Activated gamma-delta T cell (primary cell): Measurements from ENCODE around the gene CORO6.
"Not testable (repeated sequence)": the region's sequence is repeated elsewhere in the genome, so short reads cannot be mapped to it uniquely, and the experiment has no call there.

ENCODE experiments used
- DNase-seq: peaks from one replicate; lab custom pipeline; 2025; lab: John Stamatoyannopoulos, UW
- total RNA-seq, 2 donors: gene quantifications; one replicate each; lab custom pipeline; 2026; lab: John Stamatoyannopoulos, UW

CORO6 gene
- 2.4 to 3.8 reads per million in 2 donors for total RNA-seq

DNA sequence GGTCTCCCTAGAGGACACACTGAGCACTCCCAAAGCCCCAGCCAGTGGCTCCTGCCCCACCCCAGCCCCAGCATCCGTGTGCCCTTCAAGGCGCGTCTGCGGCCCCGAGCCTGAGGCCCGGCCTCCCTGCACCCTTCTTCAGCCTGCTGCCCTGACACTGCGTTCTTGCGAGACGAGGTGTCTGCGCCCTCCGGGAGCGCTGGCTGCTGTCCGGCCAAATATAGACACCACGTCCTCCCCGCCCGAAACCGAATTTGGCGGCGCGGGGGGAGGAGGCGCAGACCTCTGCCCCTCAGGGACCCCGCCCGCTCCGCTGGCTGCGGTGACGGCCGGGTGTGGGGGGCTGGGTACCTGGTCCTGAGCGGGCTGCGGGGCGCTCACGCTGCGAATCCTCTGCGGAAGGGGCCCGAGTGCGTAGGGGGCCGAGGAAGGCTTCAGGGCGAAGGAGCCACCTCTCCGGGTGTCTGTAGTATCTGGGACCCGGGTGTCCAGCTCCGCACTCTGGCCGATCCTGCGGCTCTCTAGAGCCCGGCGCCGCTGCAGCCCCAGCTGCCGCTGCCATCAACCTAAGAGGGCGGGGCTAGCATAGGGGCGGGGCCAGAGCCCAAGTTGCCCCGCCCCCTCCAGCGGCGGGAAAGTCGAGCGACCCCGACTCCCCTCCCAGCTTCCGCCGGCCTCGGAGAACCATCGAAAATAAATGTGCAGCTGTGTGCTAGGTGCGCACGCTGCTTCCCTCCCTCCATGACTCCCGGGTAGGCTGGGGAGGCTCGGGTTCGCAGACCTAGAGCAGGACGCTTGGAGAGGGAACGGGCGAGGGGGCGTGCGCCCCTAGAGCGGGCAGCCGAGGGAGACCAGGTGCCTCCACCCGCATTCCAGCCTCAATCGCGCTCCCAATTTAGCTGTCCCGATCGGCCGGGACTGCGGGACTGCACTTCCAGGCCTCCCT, at the start of gene CORO6:
TSS of gene CORO6 (minus strand) at position 576 of the 946 bp plus-strand sequence. CDS start 1,491 bp downstream, outside the sequence.
- DNase-seq = peak; percentile 32

DNA sequence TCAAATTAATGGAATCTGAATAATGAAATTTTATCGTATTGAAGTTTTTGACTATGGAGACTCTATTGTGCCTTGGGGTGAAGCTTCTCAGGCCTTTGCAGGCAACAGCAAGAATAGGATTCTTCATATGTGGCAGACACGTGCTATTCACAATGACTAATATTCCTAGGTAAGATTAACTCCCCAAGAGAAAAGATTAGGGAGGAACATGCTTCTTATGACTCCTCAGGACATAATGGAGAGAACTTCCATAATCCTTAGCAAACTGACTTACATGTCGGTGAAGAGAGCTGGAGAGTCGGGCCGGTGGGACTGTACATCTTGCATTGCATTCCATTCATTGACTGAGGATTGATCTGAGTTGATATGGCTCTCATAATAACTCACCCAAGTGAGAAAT, 48.9 kb upstream of the CORO6 start:
- DNase-seq = no peak

DNA sequence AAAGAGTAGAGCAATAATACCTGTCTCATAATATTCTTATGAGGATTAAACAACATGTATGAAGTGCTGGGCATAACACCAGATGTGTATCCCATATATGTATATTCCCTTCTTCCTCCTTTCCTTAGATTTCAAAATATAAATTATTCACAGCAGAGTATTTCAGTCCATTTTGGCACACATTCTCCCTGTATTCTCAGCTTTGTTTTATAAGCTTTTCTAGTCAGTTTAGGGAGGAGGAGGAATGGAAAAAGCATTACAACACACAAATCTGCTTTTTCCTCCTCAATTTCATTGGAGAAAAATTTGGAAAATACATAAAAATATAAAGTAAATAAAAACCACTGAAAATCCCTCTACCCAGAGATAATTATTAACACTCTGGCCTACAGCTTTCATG, 46.6 kb upstream of the CORO6 start:
- no peak for DNase-seq

DNA sequence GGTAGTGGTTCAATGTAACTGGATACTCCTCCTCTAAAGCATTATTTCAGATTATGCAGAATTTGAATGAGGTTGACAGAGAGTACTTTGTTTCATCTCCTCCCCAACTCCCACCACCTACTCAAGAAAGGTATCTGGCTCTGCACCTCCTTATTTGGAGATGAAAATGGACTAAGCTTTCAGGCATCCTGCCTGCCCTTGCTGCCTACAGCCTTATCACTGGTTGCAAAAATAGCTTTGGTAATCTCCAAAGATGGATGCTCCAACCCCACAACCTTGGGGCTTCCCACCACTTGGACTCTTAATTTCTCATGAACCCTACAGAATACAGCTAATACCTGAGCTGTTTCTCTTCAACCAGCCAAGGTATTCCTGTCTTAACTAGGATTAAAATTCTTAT, 45.3 kb upstream of the CORO6 start:
- DNase-seq = no peak

DNA sequence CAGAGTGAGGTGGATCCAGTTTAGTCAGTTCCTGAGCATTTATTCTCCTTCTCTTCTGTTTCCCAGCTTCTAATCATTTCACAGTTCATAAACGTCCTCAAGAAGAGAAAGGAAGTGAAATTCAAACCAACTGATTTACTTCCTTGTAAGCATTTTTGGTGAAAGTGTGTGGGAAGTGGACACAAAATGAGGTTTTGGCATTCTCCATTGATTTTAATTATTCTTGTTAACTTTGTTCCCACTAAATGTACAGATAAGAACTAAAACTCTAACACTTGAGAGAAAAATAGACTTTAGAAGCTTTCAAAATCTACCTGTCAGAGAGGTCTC, 42.7 kb upstream of the CORO6 start:
- DNase-seq = no peak

DNA sequence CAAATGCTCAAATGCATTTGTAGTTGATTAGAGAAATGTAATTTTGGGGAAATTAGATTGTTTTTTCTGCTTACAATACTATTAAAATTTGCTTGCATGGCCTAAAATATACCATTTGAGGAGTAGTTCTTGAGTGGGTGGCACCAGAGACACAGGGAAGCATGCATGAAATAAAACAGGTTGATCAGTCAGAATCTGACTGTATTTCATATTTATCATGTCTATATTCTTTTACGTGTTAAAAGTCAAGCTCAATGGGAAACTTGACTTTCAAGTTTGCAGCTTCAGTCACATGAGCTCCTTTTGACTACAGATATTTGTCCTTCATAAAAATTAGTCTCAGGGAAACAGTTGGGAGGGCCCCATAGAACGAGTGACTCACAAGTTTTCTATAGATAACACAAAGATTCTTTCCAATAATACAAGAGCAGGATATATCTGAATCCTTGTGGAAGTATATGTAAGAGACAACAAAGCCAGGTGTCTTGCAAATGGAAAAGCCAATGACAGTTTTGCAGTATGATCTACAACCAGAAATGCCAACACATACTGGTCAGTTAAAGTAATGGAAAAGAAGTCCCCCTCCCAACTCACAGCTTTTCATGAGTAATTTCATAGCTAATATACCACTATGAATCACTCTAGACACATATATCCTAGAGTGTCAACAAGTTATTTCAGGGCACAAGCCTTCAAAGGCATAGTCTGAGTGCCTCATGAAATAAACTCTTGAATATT, 42.2 kb upstream of the CORO6 start:
- DNase-seq = no peak

DNA sequence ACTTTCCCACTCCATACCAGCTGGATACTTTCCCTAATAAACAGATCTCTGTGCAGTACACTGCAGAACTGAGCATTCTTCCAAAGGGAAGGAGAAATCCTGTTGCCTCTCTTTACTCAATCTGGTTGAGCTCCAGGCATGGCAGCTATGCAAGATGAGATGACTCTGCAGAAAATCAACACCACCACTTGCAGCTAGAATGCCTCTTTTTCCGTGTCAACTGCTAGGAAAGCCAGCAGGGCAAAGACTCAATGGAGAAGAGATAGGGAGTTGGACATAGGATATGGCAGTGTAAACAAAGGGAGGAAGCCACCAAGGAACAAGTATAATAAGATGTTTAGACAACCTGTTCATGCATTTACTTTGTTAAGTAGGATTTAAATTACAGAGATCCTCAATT, 40.4 kb upstream of the CORO6 start:
- no peak for DNase-seq

DNA sequence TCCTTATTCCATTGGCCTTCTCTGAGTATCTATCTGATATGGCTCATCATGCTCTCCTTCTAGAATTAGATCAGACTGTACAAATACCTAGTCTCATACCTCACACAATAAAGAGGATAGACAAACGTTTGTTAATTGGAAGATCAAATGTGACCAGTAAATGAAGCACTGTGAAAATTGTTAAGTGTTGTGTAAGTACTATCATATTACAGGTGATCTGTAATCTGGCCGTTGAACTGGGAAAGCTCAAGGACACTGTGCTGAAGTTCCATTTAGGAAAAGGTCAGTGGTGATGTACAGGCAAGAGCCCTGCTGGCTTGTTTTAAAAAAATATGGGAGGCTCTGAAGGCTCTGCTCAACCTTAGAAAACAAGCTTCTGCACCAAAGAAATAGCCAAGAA, 38.5 kb upstream of the CORO6 start:
- DNase-seq = no peak

GRCh38 chr17:29659155-29659554, 36.4 kb upstream of the CORO6 start:
- DNase-seq = no peak

GRCh38 chr17:29655323-29655722, 32.6 kb upstream of the CORO6 start:
- DNase-seq = no peak

DNA sequence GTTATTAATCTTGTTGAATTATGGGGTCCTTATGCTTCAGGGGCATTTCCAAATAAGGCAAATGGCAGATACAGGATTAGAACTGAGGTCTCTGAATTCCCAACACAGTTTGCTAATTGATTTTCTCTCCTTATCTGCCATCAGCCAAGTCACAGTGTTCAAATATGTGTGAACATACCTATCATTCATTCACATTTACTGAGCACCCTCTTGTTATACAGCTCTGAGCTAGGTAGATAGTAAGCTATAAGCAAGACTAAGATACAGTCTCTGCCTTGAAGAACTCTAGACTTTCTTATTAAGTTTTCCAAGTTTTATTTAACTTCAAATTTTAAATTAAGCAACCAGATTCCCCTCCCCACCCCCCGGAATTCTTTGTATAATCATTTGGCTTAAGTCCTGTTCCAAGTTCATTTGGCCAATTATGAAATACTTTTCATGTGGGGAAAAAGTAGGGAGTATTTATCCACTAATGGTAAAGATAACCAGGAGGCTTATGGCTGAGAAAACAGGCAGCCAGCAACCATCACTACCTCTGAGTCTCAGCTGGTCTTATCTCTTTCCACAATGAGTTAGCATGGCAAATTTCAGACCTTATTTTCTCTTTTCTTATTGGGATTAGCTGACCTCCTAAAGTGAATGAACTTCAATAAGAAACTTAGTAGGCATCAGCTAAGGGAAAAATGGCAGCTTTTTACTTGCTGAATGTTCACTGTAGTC, 31.4 kb upstream of the CORO6 start:
- DNase-seq = no peak

DNA sequence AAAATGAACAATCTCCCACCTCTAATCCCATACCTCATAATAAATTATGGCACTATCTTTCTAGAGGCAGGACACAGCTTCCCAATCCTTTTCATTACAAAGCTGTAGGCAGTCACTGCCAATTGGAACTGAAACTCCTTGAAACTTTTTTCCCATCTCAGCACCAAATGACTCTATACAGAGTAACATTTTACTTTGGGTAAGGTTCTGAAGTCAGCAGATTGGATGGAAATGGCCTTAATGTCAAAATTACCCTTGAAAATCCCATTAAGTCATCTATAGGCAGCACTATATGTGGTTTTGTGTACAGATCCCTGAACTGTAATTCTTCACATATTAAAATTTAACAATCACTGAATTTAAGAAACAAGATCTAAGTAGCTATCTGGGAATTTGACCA, 30.3 kb upstream of the CORO6 start:
- DNase-seq = no peak

GRCh38 chr17:29651913-29652312, 29.2 kb upstream of the CORO6 start:
- not testable (repeated sequence) for DNase-seq

GRCh38 chr17:29650396-29650795, 27.7 kb upstream of the CORO6 start:
- DNase-seq = no peak

DNA sequence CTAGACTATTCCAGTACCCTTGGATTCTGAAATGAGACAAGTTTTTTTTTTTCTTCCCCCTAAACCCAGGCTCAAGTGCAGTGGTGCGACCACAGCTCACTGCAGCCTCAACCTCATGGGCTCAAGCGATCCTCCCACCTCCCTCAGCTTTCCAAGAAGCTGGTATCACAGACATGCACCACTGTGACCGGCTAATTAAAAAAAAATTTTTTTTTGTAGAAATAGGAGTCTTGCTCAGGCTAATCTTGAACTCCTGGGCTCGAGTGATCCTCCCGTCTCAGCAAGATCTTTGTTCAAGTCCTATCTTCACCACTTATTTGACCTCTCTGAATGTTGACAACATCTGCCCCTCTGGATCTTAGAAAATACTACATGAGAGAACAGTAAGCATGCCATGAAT, 26.6 kb upstream of the CORO6 start:
- DNase-seq = no peak

GRCh38 chr17:29648005-29648404, 25.3 kb upstream of the CORO6 start:
- no peak for DNase-seq

GRCh38 chr17:29645515-29646051, 22.9 kb upstream of the CORO6 start:
- no peak for DNase-seq

DNA sequence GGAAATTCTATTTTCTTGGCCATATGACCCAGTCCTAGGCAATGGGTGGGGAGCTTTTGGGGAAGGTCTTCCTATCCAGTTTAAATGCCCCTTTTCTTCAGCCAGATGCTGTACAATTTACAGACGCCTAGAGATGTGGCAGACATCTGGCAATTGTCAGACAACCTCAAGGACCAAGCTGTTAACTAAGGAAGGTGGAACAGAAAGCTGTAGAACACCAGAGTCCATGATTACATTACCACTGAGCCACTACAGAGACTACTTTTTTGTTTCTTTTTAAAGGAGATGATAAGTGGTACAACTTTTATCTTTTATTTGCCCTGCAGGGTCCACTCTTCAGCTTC, 21.1 kb upstream of the CORO6 start:
- DNase-seq = no peak

GRCh38 chr17:29642171-29642611, 19.5 kb upstream of the CORO6 start:
- no peak for DNase-seq

DNA sequence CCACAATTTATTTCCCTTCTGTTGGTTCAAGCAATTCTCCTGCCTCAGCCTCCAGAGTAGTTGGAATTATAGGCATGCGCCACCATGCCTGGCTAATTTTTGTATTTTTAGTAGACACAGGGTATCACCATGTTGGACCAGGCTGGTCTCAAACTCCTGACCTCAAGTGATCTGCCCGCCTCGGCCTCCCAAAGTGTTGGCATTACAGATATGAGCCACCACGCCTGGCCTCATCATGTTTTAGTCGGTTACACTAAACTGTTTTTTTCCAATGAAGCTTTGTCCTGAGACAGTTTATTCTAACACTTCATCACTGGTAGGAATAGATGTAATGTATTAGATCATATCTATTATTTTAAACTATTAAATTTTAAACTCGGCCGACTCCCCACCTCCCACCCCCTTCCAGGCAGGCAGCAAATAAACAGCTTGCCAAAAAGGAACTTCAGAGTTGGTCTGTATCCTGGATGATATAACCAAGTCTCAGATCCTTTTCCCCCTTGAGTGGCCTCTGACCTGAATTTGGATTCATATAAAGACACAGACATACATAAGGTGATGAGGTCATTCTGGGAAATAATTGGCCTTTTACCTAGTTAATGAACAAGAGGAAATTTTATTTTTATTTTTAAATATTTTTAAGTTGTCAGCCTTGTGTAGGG, 18.4 kb upstream of the CORO6 start:
- DNase-seq = no peak

- no peak for DNase-seq
Observed at GRCh38 chr17:29640413-29640812, 17.7 kb upstream of the CORO6 start.

- no peak for DNase-seq
Observed at GRCh38 chr17:29633886-29634285, 11.2 kb upstream of the CORO6 start.
